ENCODE data around the gene MAD1L1. TPM values are rescaled to one million over a fixed set of nuclear protein-coding genes. Genes with fewer than 3 reads are reported as not detected.
A peak's percentile ranks its signal among the peaks of the same experiment; 100 is the strongest.

Gene MAD1L1
- total RNA-seq, 1 donor from 2014 or later: 32.7 TPM

- H3K9me3 Mint-ChIP-seq (ENCODE audit: unreplicated experiment): no peaks in the 10 kb centered on the region
- peaks cover 2% of the 10 kb centered on the region for H3K36me3 Mint-ChIP-seq (ENCODE audit: unreplicated experiment)
- TF ChIP-seq CTCF (IDR thresholded peaks at IDR 0.05): no peak
Observed at GRCh38 chr7:2096692-2097387, 135.9 kb downstream of the MAD1L1 start.

GRCh38 chr7:2095436-2095835, 137.3 kb downstream of the MAD1L1 start:
- H3K4me1 Mint-ChIP-seq (ENCODE audit: unreplicated experiment): peaks cover 28% of the 10 kb centered on the region
- H3K27me3 Mint-ChIP-seq (ENCODE audit: unreplicated experiment): no peaks in the 10 kb centered on the region
- no peak overlapping the region for H3K4me3 Mint-ChIP-seq (ENCODE audit: unreplicated experiment)
- H3K27ac Mint-ChIP-seq (ENCODE audit: unreplicated experiment): no peak overlapping the region
- DNase-seq (ENCODE audit: extremely low spot score, unreplicated experiment): no peak
- TF ChIP-seq CTCF (IDR thresholded peaks at IDR 0.05): no peak
- no peaks in the 10 kb centered on the region for H3K9me3 Mint-ChIP-seq (ENCODE audit: unreplicated experiment)
- peaks cover 1% of the 10 kb centered on the region for H3K36me3 Mint-ChIP-seq (ENCODE audit: unreplicated experiment)

More at GRCh38 chr7:2096692-2097387, 135.9 kb downstream of the MAD1L1 start:
- H3K27me3 Mint-ChIP-seq (ENCODE audit: unreplicated experiment): no peaks in the 10 kb centered on the region
- no peak for DNase-seq (ENCODE audit: extremely low spot score, unreplicated experiment)
- peaks cover 27% of the 10 kb centered on the region for H3K4me1 Mint-ChIP-seq (ENCODE audit: unreplicated experiment)
- H3K4me3 Mint-ChIP-seq (ENCODE audit: unreplicated experiment): no peak overlapping the region
- H3K27ac Mint-ChIP-seq (ENCODE audit: unreplicated experiment): no peak overlapping the region

- no peak for DNase-seq (ENCODE audit: extremely low spot score, unreplicated experiment)
- TF ChIP-seq CTCF (IDR thresholded peaks at IDR 0.05): no peak
- Mint-ChIP-seq H3K27me3 (ENCODE audit: unreplicated experiment) (no peaks in the 10 kb centered on the region), H3K4me3 (ENCODE audit: unreplicated experiment) (no peak overlapping the region), H3K4me1 (ENCODE audit: unreplicated experiment) (peaks cover 19% of the 10 kb centered on the region), H3K9me3 (ENCODE audit: unreplicated experiment) (no peaks in the 10 kb centered on the region), H3K27ac (ENCODE audit: unreplicated experiment) (no peak overlapping the region), H3K36me3 (ENCODE audit: unreplicated experiment) (no peaks in the 10 kb centered on the region)
Observed at GRCh38 chr7:2094454-2095045, 138.2 kb downstream of the MAD1L1 start.

- Mint-ChIP-seq H3K27ac (ENCODE audit: unreplicated experiment) (peak overlapping the region; percentile 57), H3K36me3 (ENCODE audit: unreplicated experiment) (no peaks in the 10 kb centered on the region), H3K9me3 (ENCODE audit: unreplicated experiment) (no peaks in the 10 kb centered on the region), H3K4me3 (ENCODE audit: unreplicated experiment) (no peak overlapping the region), H3K4me1 (ENCODE audit: unreplicated experiment) (peaks cover 18% of the 10 kb centered on the region), H3K27me3 (ENCODE audit: unreplicated experiment) (no peaks in the 10 kb centered on the region)
- DNase-seq (ENCODE audit: extremely low spot score, unreplicated experiment): no peak
- no peak for TF ChIP-seq CTCF (IDR thresholded peaks at IDR 0.05)
Observed at GRCh38 chr7:2093843-2094220, 138.9 kb downstream of the MAD1L1 start.

- no peak for TF ChIP-seq CTCF (IDR thresholded peaks at IDR 0.05)
- no peak overlapping the region for H3K4me3 Mint-ChIP-seq (ENCODE audit: unreplicated experiment)
- peak overlapping the region; percentile 57 for H3K27ac Mint-ChIP-seq (ENCODE audit: unreplicated experiment)
Observed at GRCh38 chr7:2093215-2093842, 139.4 kb downstream of the MAD1L1 start.

More at GRCh38 chr7:2093215-2093842, 139.4 kb downstream of the MAD1L1 start:
- no peak for DNase-seq (ENCODE audit: extremely low spot score, unreplicated experiment)
- peaks cover 16% of the 10 kb centered on the region for H3K4me1 Mint-ChIP-seq (ENCODE audit: unreplicated experiment)
- H3K27me3 Mint-ChIP-seq (ENCODE audit: unreplicated experiment): no peaks in the 10 kb centered on the region
- H3K9me3 Mint-ChIP-seq (ENCODE audit: unreplicated experiment): no peaks in the 10 kb centered on the region
- H3K36me3 Mint-ChIP-seq (ENCODE audit: unreplicated experiment): no peaks in the 10 kb centered on the region

Measured in osteocyte (in vitro differentiated cells).